A549 (cell line): Measurements from ENCODE around the gene CLEC4M.

Experiments
- CBX2 ChIP-seq: fragments of 200-600 bp; sonication (generic); IDR thresholded peaks from 2 replicates; pipeline ENCODE4 v1.6.1; 2016; ENCODE audit warnings: low read depth, mild to moderate bottlenecking, borderline replicate concordance
- CTCF ChIP-seq: fragments of >200 bp; sonication (Bioruptor Twin); formaldehyde crosslinking; IDR thresholded peaks from 3 replicates; pipeline ENCODE4 v1.5.1; 2016
- JUN ChIP-seq, 2 experiments: fragments of >200 bp; sonication (Bioruptor Twin); formaldehyde crosslinking; IDR thresholded peaks; 2 replicates in 1 of 2; 3 replicates in 1 of 2; pipeline ENCODE4 v1.6.1; 2016 to 2017
- KDM5A ChIP-seq: fragments of 200-600 bp; sonication (generic); IDR thresholded peaks from 2 replicates; pipeline ENCODE4 v1.6.1; 2016; ENCODE audit warnings: antibody characterized with exemption, mild to moderate bottlenecking
- POLR2A ChIP-seq: IDR thresholded peaks from 2 replicates; pipeline ENCODE4 v1.6.1; 2012; ENCODE audit warnings: mild to moderate bottlenecking, low read length
- RAD21 ChIP-seq, 2 experiments: fragments of >200 bp in 1 of 2; sonication (Bioruptor Twin) in 1 of 2; formaldehyde crosslinking in 1 of 2; IDR thresholded peaks in 1 of 2; conservative IDR thresholded peaks in 1 of 2; 2 replicates in 1 of 2; 3 replicates in 1 of 2; pipeline ENCODE4 v1.6.1; 2012 to 2018; ENCODE audit warnings: inconsistent platforms in 1 of 2
- RARB ChIP-seq: fragments of 250-450 bp; sonication (Bioruptor Pico); IDR thresholded peaks from 2 replicates; pipeline ENCODE4 v1.8.0; 2021; ENCODE audit warnings: mild to moderate bottlenecking, moderate library complexity
- REST ChIP-seq: fragments of 200-600 bp; sonication (generic); IDR thresholded peaks from 2 replicates; pipeline ENCODE4 v1.6.1; 2016; ENCODE audit warnings: antibody characterized with exemption, mild to moderate bottlenecking, moderate library complexity
- RFX5 ChIP-seq: fragments of 450-650 bp; IDR thresholded peaks from 2 replicates; pipeline ENCODE4 v1.7.1; 2014; ENCODE audit warnings: antibody characterized with exemption, mild to moderate bottlenecking, moderate library complexity
- USF2 ChIP-seq: fragments of 450-650 bp; IDR thresholded peaks from 2 replicates; pipeline ENCODE4 v1.6.1; 2014; ENCODE audit warnings: antibody characterized with exemption

GRCh38 chr19:7771072-7771471, 8.0 kb downstream of the CLEC4M start:
- no peak for TF ChIP-seq RFX5
- TF ChIP-seq USF2, result no peak
- no peak for TF ChIP-seq CTCF
- no peak for TF ChIP-seq RAD21 (conservative IDR thresholded peaks at IDR 0.05 in 1 of 2, IDR thresholded peaks at IDR 0.05 in 1 of 2)
- no peak for TF ChIP-seq POLR2A
- TF ChIP-seq REST, result no peak
- no peak for TF ChIP-seq JUN (IDR thresholded peaks at IDR 0.05)
- TF ChIP-seq KDM5A, result no peak
- TF ChIP-seq CBX2, result no peak
- no peak for TF ChIP-seq RARB (CRISPR knock-in tag)
